GM12872 (cell line): ENCODE measurements around the gene DNAJB4.
A peak's percentile ranks its signal among the peaks of the same experiment; 100 is the strongest.

Source experiments
- TF ChIP-seq, protein P1 (sequence below): IDR thresholded peaks from 3 replicates; pipeline ENCODE4 v1.5.1; 2011; ENCODE audit warnings: low read depth, mild to moderate bottlenecking, low read length, moderate library complexity; ENCODE audit not compliant: insufficient read depth

The DNAJB4 gene

DNA sequence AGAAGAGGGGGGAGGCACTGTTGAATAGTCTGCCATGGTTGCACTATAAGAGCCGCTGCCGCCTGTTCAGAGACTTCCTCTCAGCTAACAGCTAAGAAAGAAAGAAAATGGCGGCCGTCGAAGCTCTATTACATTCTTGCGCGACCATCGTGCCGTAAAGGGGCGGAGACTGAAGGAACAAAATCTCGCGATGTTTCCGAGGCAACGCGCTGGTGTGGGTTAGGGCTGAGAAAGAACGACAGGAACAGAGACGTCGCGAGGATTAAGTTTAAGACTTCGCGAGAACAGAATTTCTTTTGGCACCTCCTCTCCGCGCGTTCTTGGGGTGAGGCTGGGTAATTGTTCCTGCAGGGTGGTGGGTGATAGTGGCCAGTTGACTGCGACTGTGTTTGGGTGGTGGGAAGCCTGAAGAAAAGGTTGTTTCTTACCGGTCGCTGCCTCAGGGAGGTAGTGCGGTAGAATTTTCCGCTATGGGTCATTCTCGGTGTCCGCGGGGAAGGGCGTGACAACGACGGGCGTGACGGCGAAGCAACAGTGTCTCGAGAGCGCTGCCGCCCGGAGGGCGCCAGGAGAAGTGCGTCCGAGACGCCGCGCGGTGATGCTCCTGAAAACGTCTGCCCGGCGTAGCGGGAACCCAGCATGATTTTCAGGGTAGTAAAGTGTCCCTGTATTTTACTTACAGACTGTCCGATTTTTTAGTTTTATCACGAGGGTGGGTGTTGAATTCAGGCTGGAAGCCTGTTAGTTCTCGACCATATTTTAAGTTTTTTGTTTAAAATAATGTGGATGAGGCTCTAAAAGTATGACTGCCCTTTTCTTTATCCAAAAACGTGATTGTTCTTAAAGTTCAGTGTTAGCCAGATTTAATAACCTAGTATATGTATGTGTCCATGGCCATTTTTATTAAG lies 25.5 kb upstream of the DNAJB4 start, which contains the start of gene FUBP1:
TSS of gene FUBP1 (minus strand) at position 104 of the 908 bp plus-strand sequence. CDS start at position 36, 68 bp downstream.
- TF ChIP-seq, protein P1, sequence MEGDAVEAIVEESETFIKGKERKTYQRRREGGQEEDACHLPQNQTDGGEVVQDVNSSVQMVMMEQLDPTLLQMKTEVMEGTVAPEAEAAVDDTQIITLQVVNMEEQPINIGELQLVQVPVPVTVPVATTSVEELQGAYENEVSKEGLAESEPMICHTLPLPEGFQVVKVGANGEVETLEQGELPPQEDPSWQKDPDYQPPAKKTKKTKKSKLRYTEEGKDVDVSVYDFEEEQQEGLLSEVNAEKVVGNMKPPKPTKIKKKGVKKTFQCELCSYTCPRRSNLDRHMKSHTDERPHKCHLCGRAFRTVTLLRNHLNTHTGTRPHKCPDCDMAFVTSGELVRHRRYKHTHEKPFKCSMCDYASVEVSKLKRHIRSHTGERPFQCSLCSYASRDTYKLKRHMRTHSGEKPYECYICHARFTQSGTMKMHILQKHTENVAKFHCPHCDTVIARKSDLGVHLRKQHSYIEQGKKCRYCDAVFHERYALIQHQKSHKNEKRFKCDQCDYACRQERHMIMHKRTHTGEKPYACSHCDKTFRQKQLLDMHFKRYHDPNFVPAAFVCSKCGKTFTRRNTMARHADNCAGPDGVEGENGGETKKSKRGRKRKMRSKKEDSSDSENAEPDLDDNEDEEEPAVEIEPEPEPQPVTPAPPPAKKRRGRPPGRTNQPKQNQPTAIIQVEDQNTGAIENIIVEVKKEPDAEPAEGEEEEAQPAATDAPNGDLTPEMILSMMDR: peak; percentile 84

DNA sequence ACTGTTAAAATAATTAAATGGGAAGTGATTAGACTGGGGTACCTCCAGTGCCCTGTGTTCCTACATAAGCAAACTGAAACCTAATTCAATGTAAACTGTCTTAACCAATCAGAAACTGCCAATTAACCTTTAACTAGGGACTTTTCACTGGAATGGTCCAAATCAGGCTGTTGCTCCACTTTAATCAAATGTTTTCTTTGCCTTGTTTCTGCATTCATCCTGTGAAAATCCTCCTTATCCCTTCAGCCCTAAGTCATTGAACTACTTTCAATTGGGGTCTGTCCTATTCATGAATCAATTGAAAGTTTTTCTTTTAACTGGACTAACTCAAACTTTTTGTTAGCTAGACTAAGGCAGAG lies 20.8 kb upstream of the DNAJB4 start:
- TF ChIP-seq, protein P1: no peak

DNA sequence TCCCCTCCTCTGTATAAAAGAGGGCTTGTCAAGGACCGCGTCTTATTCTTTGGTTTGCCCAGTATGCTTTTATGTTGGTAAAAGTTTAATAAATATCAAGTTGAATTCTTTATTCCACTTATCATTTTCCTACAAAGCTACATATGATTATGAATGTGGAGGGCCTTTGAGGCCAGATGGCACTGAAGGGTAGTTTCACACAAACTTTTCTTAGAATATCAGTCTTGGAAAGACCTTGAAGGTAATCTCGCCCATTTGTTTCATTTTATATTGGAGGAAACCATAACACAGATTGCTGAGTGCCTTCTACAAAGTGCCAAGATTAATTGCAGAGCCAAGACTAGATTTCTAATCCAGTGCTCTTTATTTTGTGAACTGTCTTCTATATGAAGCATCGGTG lies 20.1 kb upstream of the DNAJB4 start:
- TF ChIP-seq, protein P1: no peak

DNA sequence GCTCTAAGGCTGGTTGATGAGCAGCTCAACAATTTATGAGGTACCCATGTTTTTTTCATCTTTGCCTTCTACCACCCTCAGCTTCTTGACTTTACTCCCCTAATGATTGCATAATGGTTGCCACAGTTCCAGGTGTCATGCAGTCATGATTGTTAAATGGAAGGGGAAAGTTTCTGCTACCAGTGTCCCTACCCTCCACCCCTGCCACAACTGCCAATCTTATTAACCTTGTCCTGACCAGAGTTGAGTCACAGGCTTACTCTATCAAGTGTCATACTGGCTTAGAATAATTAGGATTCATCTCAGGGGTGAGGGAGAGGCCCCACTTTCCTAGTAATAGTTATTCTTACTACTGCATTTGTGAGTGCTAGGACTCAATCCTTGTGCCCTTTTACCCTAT lies 17.9 kb upstream of the DNAJB4 start:
- TF ChIP-seq, protein P1: no peak

DNA sequence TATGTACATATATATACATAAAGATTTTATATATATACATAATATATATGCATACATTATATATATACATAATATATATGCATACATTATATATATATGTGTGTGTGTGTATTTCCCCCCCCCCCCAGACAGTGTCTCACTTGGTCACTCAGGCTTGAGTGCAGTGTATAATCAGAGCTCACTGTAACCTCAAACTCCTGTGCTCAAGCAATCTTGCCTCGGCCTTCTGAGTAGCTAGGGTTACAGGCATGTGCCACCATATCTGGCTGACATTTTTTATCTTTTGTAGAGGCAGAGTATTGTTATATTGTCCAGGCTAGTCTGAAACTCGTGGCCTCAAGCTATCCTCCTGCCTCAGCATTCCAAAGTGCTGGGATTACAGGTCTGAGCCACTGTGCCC lies 16.8 kb upstream of the DNAJB4 start:
- TF ChIP-seq, protein P1: no peak

DNA sequence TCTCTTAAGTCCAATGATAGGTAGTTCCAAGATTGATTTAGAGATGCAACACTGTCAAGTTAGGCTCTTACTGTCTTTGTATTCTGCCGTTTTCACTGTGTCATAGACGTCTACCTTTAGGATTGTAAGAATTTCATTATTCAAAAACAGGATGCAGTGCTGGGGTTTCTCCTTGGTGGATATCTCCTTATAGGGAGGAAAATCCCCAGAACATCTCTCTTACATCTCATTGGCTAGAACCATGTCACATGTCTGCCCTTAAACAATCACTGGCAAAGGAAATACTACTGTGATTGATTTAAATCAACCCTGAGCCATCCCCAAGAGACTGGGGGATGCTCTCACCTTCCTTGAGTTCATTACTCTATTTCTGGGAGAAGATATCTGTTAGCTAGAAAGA lies 15.0 kb upstream of the DNAJB4 start:
- TF ChIP-seq, protein P1: no peak

DNA sequence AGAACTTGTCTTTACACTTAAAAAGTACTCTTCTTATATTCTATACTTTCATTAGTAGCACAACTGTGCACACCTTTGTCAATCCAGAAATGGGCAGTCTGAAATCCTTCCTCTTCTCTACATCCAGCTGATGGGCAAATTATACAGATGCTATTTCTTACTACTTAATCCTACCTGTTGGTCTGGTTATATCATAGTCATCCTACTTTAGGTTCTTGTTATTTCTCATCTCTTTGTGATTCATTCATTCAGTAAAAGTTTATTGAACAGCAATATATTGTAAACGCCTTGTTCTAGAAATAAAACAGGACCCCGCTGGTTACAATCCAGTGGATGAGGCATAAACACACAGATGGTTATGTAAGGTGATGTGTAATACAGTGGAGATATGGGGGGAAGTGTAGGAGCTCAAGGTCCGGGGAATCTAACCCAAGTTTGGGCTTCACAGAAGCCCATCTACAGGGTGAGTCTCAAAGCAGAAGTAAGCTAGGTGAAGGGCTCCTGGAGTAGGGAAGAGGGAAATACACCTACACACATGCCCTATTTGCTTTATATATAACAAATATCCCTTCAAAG lies 14.0 kb upstream of the DNAJB4 start:
- TF ChIP-seq, protein P1: no peak
